HL-60/S4 treated with retinoic acid at 250 ng/mL for 4 days and 3 days (cell line): ENCODE data around the gene CITED2.

ENCODE experiments used
- in situ Hi-C: fragments of 300-500 bp; cut with MboI; formaldehyde crosslinking; loops from 2 replicates; pipeline ENCODE4 v1.7.0; 2022; ENCODE audit warnings: low sequenced_read_pairs

Gene CITED2

GRCh38 chr6:139369068-139369467 lies 5.4 kb downstream of the CITED2 start:
- in situ Hi-C loops, result loop anchor here (10.0 to 25.0 kb wide), 3 partner anchors 554 to 1257 kb away; partner anchors contain the start of gene PERP

GRCh38 chr6:139368661-139369060 lies 5.8 kb downstream of the CITED2 start:
- in situ Hi-C loops, result loop anchor here (10.0 to 25.0 kb wide), 3 partner anchors 554 to 1256 kb away; partner anchors contain the start of gene PERP

GRCh38 chr6:139367810-139368351 lies 6.6 kb downstream of the CITED2 start:
- in situ Hi-C loops, result loop anchor here (10.0 to 25.0 kb wide), 3 partner anchors 553 to 1256 kb away; partner anchors contain the start of gene PERP

GRCh38 chr6:139364982-139365379 lies 9.5 kb downstream of the CITED2 start:
- in situ Hi-C loops, result loop anchor here (10.0 to 25.0 kb wide), 3 partner anchors 550 to 1253 kb away; partner anchors contain the start of gene PERP

- in situ Hi-C loops, result loop anchor here (10.0 to 25.0 kb wide), 3 partner anchors 550 to 1252 kb away; partner anchors contain the start of gene PERP
Observed at GRCh38 chr6:139364302-139364981, 10.0 kb downstream of the CITED2 start.

GRCh38 chr6:139363797-139364196 lies 10.7 kb downstream of the CITED2 start:
- in situ Hi-C loops, result loop anchor here (10.0 to 25.0 kb wide), 3 partner anchors 549 to 1251 kb away; partner anchors contain the start of gene PERP

- in situ Hi-C loops, result loop anchor here (10.0 to 25.0 kb wide), 3 partner anchors 548 to 1251 kb away; partner anchors contain the start of gene PERP
Observed at GRCh38 chr6:139363123-139363522, 11.3 kb downstream of the CITED2 start.

- in situ Hi-C loops, result loop anchor here (10.0 to 25.0 kb wide), 3 partner anchors 546 to 1249 kb away; partner anchors contain the start of gene PERP
Observed at GRCh38 chr6:139361211-139361610, 13.2 kb downstream of the CITED2 start.

GRCh38 chr6:139356924-139357323 lies 17.5 kb downstream of the CITED2 start:
- in situ Hi-C loops, result loop anchor here (10.0 to 25.0 kb wide), 3 partner anchors 132 to 1245 kb away; partner anchors contain the start of gene PERP

GRCh38 chr6:139355777-139356445 lies 18.5 kb downstream of the CITED2 start:
- in situ Hi-C loops, result loop anchor here (10.0 to 25.0 kb wide), 3 partner anchors 131 to 1244 kb away; partner anchors contain the start of gene PERP

GRCh38 chr6:139355172-139355571 lies 19.3 kb downstream of the CITED2 start:
- in situ Hi-C loops, result loop anchor here (10.0 to 25.0 kb wide), 3 partner anchors 130 to 1243 kb away; partner anchors contain the start of gene PERP

- in situ Hi-C loops, result loop anchor here (10.0 to 25.0 kb wide), 3 partner anchors 129 to 1242 kb away; partner anchors contain the start of gene PERP
Observed at GRCh38 chr6:139354189-139354588, 20.3 kb downstream of the CITED2 start.

- in situ Hi-C loops, result loop anchor here (10.0 to 25.0 kb wide), 3 partner anchors 125 to 1237 kb away; partner anchors contain the start of gene PERP
Observed at GRCh38 chr6:139349464-139350020, 24.9 kb downstream of the CITED2 start.

- in situ Hi-C loops, result no loop called here
Observed at GRCh38 chr6:139346392-139346791, 28.1 kb downstream of the CITED2 start.

GRCh38 chr6:139344186-139344963 lies 30.1 kb downstream of the CITED2 start:
- in situ Hi-C loops, result no loop called here

GRCh38 chr6:139343052-139343750 lies 31.2 kb downstream of the CITED2 start:
- in situ Hi-C loops, result no loop called here

- in situ Hi-C loops, result no loop called here
Observed at GRCh38 chr6:139341060-139341459, 33.4 kb downstream of the CITED2 start.

GRCh38 chr6:139338795-139339194 lies 35.7 kb downstream of the CITED2 start:
- in situ Hi-C loops, result no loop called here

- in situ Hi-C loops, result no loop called here
Observed at GRCh38 chr6:139337830-139338229, 36.6 kb downstream of the CITED2 start.
